WI38 (cell line): Measurements from ENCODE around the gene NUDT14.

Experiments
- H3K4me3 ChIP-seq: 2 replicates; pipeline ENCODE4 v1.5.1; 2011; ENCODE audit warnings: low read depth, mild to moderate bottlenecking, control low read depth, low read length
- CTCF ChIP-seq: IDR thresholded peaks from 2 replicates; pipeline ENCODE4 v1.5.1; 2012; ENCODE audit warnings: low read depth, mild to moderate bottlenecking, control low read depth, low read length

NUDT14 gene

GRCh38 chr14:105132921-105133654, 48.0 kb downstream of the NUDT14 start:
- H3K4me3 ChIP-seq: no peak overlapping the region
- TF ChIP-seq CTCF: no peak

GRCh38 chr14:105131241-105131640, 49.9 kb downstream of the NUDT14 start:
- H3K4me3 ChIP-seq: no peak overlapping the region
- no peak for TF ChIP-seq CTCF

- no peak overlapping the region for H3K4me3 ChIP-seq
- TF ChIP-seq CTCF: no peak
Observed at GRCh38 chr14:105128059-105128458, 53.1 kb downstream of the NUDT14 start.

- H3K4me3 ChIP-seq: no peak overlapping the region
- no peak for TF ChIP-seq CTCF
Observed at GRCh38 chr14:105126981-105127329, 54.2 kb downstream of the NUDT14 start.

GRCh38 chr14:105126126-105126980, 54.8 kb downstream of the NUDT14 start:
- no peak for TF ChIP-seq CTCF
- no peak overlapping the region for H3K4me3 ChIP-seq

- TF ChIP-seq CTCF: no peak
- no peak overlapping the region for H3K4me3 ChIP-seq
Observed at GRCh38 chr14:105124823-105125222, 56.3 kb downstream of the NUDT14 start.
